ENCODE results near the gene RNASE11. TPM values are rescaled to one million over a fixed set of nuclear protein-coding genes. Genes with fewer than 3 reads are reported as not detected.

The RNASE11 gene
- total and polyA plus RNA-seq, 10 of the 15 experiments (the other 5 are each of a cell fraction or from before 2014, with no cell fraction given): not detected

GRCh38 chr14:20617138-20618003 is 29.6 kb upstream of the RNASE11 start (continued):
- TF ChIP-seq MLLT1 (IDR thresholded peaks at IDR 0.05): peak; percentile 37; the same call in 1 of the 2 replicates
- TF ChIP-seq KLF5 (IDR thresholded peaks at IDR 0.05; ENCODE audit: partially characterized antibody): no peak
- peak; percentile 25; the same call in 1 of the 2 replicates for TF ChIP-seq MTA2 (IDR thresholded peaks at IDR 0.05; ENCODE audit: low read depth)
- no peak for TF ChIP-seq CREM (IDR thresholded peaks at IDR 0.05; ENCODE audit: low read depth)
- TF ChIP-seq SMC3 (IDR thresholded peaks at IDR 0.05; ENCODE audit: borderline replicate concordance, low read length): no peak
- TF ChIP-seq IKZF2 (IDR thresholded peaks at IDR 0.05): 0 out of 4 replicates have a peak, but pooled peaks of 1 of the 2 experiments have one; percentile 19

GRCh38 chr14:20615996-20616395 is 28.2 kb upstream of the RNASE11 start:
- Histone ChIP-seq H3K4me1 (ENCODE audit: control insufficient read depth, insufficient read depth, low read length) (peaks cover 36% of the 10 kb centered on the region), H3K4me3 (no peak overlapping the region), H3K9me3 (replicated peaks; ENCODE audit: control insufficient read depth, insufficient read depth, low read length) (no peaks in the 10 kb centered on the region), H3K27me3 (replicated peaks in 1 of 2; ENCODE audit: control insufficient read depth in 2 of 2, insufficient read depth in 2 of 2, low read length in 1 of 2) (no peaks in the 10 kb centered on the region), H3K9ac (ENCODE audit: control insufficient read depth, insufficient read depth, low read length) (no peak overlapping the region), H2AFZ (ENCODE audit: control insufficient read depth, low read depth, low read length) (no peak overlapping the region), H3K79me2 (ENCODE audit: control insufficient read depth, insufficient read depth, low read length) (no peaks in the 10 kb centered on the region), H3K27ac (ENCODE audit: control insufficient read depth, insufficient read depth) (no peak overlapping the region), H3K4me2 (ENCODE audit: control insufficient read depth, insufficient read depth) (no peak overlapping the region), H3K36me3 (ENCODE audit: control insufficient read depth in 2 of 2, insufficient read depth in 2 of 2, low read length in 1 of 2) (no peaks in the 10 kb centered on the region), H4K20me1 (ENCODE audit: control insufficient read depth, insufficient read depth) (no peaks in the 10 kb centered on the region)
- ATAC-seq (no peak), DNase-seq (ENCODE audit: low read depth, low spot score) (no peak), FAIRE-seq (no peak)
- CTCF ChIA-PET: interaction anchor here (1.3 to 9.7 kb wide), 3 partner anchors 16 to 74 kb away, joined by 4 to 163 read pairs (median 79); partner anchors contain the start of genes ANG and RNASE4
- intact Hi-C loops (cut with micrococcal nuclease; ENCODE audit: unreplicated experiment): no loop called here
- RAD21 ChIA-PET (ENCODE audit: unreplicated experiment): no interaction called here
- SMC1A ChIA-PET (ENCODE audit: uncharacterized antibody, unreplicated experiment): interaction anchor here (1.1 to 1.5 kb wide), 3 partner anchors 49 to 75 kb away, joined by 3 to 4 read pairs (median 3); no protein-coding TSS in a partner anchor
- POLR2A ChIA-PET: no interaction called here
- in situ Hi-C loops (cut with MboI): no loop called here
- 92% methylated on average over 5 of the region's 5 CpGs for WGBS (ENCODE audit: insufficient coverage, insufficient replicate concordance, low lambda C conversion rate, missing lambda C conversion rate)
- BruUV-seq (replicated peaks): no TSS peak
- no peak for TF ChIP-seq EGR1 (IDR thresholded peaks at IDR 0.05; ENCODE audit: borderline replicate concordance in 1 of 2, low read depth in 2 of 2, low read length in 2 of 2)
- TF ChIP-seq SP1 (IDR thresholded peaks at IDR 0.05; ENCODE audit: low read depth, low read length): no peak
- no peak for TF ChIP-seq PKNOX1 (IDR thresholded peaks at IDR 0.05)
- TF ChIP-seq E2F4 (IDR thresholded peaks at IDR 0.05; ENCODE audit: low read depth, low read length): no peak
- no peak for TF ChIP-seq CTCF (IDR thresholded peaks at IDR 0.05 in 2 of 3, conservative IDR thresholded peaks at IDR 0.05 in 1 of 3; ENCODE audit: control insufficient read depth in 2 of 3, extremely low read depth in 1 of 3, insufficient read depth in 1 of 3, low read depth in 3 of 3, low read length in 3 of 3)
- TF ChIP-seq ZNF274 (IDR thresholded peaks at IDR 0.05; ENCODE audit: insufficient read depth, insufficient read length): no peak
- TF ChIP-seq MLLT1 (IDR thresholded peaks at IDR 0.05): no peak
